Activated CD4-positive, alpha-beta T cell treated with anti-CD3 and anti-CD28 coated beads, Interleukin-2, amount 10 ng/mL, durations not matched to agents 24 days and 14 days (primary cell): Measurements from ENCODE around the gene LMO7. TPM values are rescaled to one million over a fixed set of nuclear protein-coding genes. Genes with fewer than 3 reads are reported as not detected.
"Not testable (repeated sequence)": the region's sequence is repeated elsewhere in the genome, so short reads cannot be mapped to it uniquely, and the experiment has no call there.

ENCODE experiments used
- DNase-seq: peaks from one replicate; pipeline ENCODE4 v3.0.0; 2022
- H3K27ac Mint-ChIP-seq: one replicate; pipeline ENCODE4 v1.8.0; 2022; ENCODE audit warnings: mild to moderate bottlenecking, mixed read lengths
- H3K27me3 Mint-ChIP-seq: one replicate; pipeline ENCODE4 v1.8.0; 2022; ENCODE audit warnings: mixed read lengths
- H3K36me3 Mint-ChIP-seq: one replicate; pipeline ENCODE4 v1.8.0; 2022; ENCODE audit warnings: low read depth, mild to moderate bottlenecking, mixed read lengths
- H3K4me1 Mint-ChIP-seq: one replicate; pipeline ENCODE4 v1.8.0; 2021; ENCODE audit warnings: mixed read lengths
- H3K4me3 Mint-ChIP-seq: one replicate; pipeline ENCODE4 v1.8.0; 2022; ENCODE audit warnings: mild to moderate bottlenecking, moderate library complexity, mixed read lengths
- H3K9me3 Mint-ChIP-seq: one replicate; pipeline ENCODE4 v1.8.0; 2021; ENCODE audit warnings: mixed read lengths
- intact Hi-C: fragments of 100-400 bp; cut with micrococcal nuclease; formaldehyde crosslinking; loops from one replicate; pipeline ENCODE4 v1.15.1; 2023
- total RNA-seq: library from RNA; stranded (reverse); gene quantifications from 2 replicates; pipeline ENCODE4 v1.2.3, GENCODE V29; 2022

Gene LMO7
- total RNA-seq, 1 donor from 2014 or later = 4.3 TPM

DNA sequence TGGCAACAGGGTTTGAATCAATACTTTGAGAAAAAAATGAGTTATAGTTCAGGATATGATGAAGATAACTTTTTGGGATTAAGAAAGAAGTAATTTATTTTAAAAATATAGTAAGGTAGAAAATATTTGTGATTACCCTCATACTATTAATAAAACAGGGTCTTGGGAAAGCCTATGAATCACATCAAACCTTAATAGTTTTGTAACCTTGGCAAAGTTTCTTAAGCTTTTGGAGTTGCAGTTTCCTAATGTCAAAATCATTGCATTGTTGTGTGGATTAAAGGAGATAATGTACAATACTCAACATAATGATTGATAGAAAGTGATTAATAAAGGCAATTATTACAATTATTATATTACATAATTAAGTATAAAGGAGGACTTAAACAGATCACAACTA lies 149.0 kb downstream of the LMO7 start:
- H3K36me3 Mint-ChIP-seq = peaks cover 9% of the 10 kb centered on the region
- no peak overlapping the region for H3K27ac Mint-ChIP-seq
- H3K4me3 Mint-ChIP-seq = no peak overlapping the region
- H3K9me3 Mint-ChIP-seq = peaks cover 8% of the 10 kb centered on the region
- DNase-seq = no peak
- no peaks in the 10 kb centered on the region for H3K27me3 Mint-ChIP-seq
- no peaks in the 10 kb centered on the region for H3K4me1 Mint-ChIP-seq
- intact Hi-C loops = no loop called here

DNA sequence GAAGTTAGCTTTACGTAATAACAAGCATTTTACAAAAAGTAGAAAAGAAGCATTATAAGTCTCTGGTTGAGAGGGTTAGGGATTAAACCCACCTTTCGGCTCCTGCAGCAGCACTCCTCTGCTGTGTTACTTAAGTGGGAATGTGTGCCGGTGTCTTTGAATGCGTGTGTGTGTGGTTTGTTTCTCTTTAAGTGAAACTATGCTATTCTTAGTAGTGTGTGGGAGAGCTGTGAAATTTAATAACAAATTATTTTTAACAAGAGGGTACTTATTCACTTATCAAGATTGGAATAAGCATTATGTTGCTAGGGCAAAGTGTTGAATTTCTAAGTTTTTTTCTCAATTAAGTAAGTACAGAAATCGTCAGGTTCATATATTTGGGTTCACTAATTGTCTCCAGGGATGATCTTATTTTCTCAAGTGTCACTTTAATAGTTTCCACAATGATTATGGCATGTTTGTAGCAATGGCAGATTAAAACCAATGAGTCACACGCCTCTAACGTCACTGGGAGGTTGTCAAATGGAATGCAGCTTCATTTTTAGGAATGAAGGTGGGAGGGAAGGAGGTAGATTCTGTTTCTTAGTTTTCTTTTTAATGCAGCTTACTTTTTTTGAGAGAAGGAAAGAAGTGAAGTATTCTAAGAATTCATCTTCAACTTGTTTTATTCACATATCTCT lies 151.3 kb downstream of the LMO7 start:
- DNase-seq = peak; percentile 23
- Mint-ChIP-seq H3K36me3 (peaks cover 5% of the 10 kb centered on the region), H3K27ac (no peak overlapping the region), H3K9me3 (peaks cover 6% of the 10 kb centered on the region), H3K27me3 (no peaks in the 10 kb centered on the region), H3K4me1 (no peaks in the 10 kb centered on the region), H3K4me3 (no peak overlapping the region)
- intact Hi-C loops = no loop called here

DNA sequence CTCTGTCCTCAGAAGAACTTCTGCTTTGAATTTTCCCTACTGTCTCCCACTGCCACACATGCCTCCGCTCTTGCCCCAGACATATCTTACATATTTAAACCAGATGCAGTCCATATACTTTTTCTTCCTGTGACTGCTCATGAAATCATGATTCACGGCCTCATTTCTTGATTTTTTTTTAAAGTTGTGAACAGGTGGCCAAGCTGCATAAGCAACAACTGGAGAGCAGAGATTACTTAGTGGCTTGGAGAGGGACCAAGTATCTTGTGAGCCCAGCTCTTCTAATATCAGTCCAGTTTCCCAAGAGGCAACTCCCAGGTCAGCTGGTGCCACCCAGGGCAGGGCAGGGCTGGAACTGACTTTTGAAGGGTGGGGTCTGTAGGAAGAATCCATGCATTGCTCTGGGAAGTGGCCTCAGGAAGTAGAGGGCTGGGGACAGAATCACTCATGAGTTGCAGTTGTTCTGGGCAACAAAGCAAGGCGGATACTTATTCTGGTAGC lies 152.4 kb downstream of the LMO7 start:
- H3K27me3 Mint-ChIP-seq = no peaks in the 10 kb centered on the region
- DNase-seq = peak; percentile 30
- no peaks in the 10 kb centered on the region for H3K9me3 Mint-ChIP-seq
- no peak overlapping the region for H3K4me3 Mint-ChIP-seq
- H3K36me3 Mint-ChIP-seq = peaks cover 2% of the 10 kb centered on the region
- no peaks in the 10 kb centered on the region for H3K4me1 Mint-ChIP-seq
- intact Hi-C loops = no loop called here
- no peak overlapping the region for H3K27ac Mint-ChIP-seq

DNA sequence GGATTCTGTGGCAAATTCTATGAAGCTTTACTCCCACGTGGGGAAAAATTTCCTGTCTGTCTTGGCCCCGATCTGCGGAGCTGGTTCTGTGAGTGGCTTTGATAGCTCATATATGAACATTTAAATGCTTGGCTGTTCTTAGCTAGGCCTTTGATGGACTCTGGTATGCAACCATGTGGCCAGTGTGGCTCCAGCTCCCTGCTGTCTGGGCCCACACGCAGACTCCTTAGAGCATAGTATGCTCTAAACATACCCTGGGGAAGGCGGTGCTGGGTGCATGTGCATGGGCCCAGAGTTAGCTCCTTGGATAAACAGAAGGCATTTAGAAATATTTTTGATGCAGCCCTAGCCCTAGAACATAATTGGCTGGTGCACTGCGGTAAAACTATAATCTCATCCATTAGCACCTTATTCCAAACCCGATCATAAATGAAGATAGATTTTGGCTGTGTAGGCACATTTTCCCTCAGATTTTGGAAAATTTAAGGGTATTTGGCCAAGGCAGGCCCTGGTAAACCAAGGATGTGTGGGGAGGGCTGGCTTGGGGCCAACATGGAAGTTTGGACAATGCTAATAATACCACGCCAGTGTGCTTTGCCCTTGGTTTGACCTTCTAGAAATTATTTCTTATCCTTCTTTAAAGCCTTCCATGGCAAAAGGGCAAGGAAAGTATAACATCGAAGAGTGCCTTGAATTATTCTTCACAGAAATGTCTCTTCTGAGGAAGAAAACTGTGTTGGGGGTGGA lies 153.5 kb downstream of the LMO7 start:
- intact Hi-C loops = no loop called here
- no peaks in the 10 kb centered on the region for H3K9me3 Mint-ChIP-seq
- H3K27me3 Mint-ChIP-seq = no peaks in the 10 kb centered on the region
- no peak overlapping the region for H3K27ac Mint-ChIP-seq
- H3K36me3 Mint-ChIP-seq = peaks cover 2% of the 10 kb centered on the region
- no peak for DNase-seq
- H3K4me1 Mint-ChIP-seq = no peaks in the 10 kb centered on the region
- H3K4me3 Mint-ChIP-seq = no peak overlapping the region

DNA sequence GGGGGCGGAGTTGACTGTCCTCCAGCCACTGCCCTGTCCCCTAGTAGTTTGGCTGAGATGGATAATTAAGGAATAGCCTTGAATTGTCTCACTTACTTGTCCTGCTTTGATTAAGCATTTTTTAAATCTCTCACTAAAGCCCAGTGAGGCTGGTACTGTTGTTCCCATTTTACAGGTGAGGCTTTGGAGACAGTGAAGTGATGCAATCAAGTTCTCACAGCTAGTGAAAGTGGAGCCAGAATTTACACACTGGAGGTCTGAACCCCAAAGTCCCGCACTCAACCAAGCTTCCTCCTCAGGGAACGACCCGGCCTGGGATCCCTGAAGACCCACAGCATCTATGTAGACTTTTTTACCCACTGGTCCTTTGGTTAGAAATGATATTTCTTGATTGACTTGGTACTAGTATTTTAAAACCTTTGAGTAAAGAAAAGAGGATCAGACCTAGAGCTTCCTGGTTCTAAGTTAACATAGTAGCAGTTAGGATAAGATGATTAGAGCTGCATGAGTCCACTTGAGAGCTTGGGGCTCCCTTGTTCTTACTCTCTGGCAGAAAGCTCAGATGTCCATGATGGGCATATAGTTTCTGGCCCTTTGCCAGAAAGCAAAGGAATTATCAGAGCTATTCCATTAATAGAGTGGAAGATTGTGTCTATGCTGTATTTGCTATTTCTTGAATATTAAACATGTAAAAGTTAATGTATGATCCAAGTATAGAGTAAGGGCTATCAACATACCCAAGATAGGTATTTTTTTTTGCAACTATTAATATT lies 154.3 kb downstream of the LMO7 start:
- Mint-ChIP-seq H3K36me3 (peaks cover 3% of the 10 kb centered on the region), H3K4me3 (no peak overlapping the region), H3K4me1 (no peaks in the 10 kb centered on the region), H3K27ac (no peak overlapping the region), H3K9me3 (no peaks in the 10 kb centered on the region), H3K27me3 (no peaks in the 10 kb centered on the region)
- intact Hi-C loops = no loop called here
- no peak for DNase-seq

DNA sequence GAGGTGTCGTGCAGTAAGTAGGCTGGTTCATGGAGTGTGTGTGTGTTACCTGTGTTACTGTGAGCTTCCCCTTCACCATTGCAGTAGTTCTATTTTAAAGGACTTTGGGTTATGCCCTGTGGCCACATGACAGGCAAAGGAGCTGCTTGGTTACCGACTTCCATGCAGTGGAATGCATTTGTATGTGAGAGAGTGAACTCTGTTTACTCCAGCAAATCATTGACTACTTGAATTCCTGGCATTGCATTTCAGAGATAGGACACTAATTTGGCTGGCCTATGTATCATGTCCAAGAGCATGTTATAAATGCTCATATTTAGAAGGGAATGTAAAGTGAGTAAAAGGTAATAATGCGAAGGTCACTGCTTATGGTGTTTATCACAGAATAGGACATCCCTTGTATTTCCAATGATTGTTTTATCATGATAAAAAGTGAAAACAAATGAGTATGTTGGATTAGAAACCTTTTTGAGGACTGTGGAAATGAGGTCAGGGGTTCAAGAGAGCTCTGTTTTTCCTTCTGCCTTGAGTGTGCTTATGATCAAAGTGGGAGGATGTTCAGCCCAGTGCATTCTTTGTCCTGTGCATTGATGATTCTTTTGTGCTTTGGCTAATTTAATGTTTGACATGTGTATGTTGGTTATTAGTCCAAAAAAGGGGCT lies 156.5 kb downstream of the LMO7 start:
- Mint-ChIP-seq H3K4me1 (peaks cover 6% of the 10 kb centered on the region), H3K9me3 (no peaks in the 10 kb centered on the region), H3K36me3 (peaks cover 16% of the 10 kb centered on the region), H3K27me3 (no peaks in the 10 kb centered on the region), H3K27ac (no peak overlapping the region), H3K4me3 (no peak overlapping the region)
- intact Hi-C loops = no loop called here
- DNase-seq = no peak

DNA sequence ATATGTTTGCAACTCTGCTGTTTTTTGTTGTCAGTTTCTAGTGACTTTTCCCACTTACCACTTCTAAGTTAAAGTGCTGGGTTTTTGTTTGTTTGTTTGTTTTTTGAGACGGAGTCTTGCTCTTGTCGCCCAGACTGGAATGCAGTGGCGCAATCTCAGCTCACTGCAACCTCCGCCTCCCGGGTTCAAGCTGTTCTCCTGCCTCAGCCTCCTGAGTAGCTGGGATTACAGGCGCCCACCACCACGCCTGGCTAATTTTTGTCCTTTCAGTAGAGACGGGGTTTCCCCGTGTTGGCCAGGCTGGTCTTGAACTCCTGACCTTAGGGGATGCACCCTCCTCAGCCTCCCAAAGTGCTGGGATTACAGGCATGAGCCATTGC lies 157.0 kb downstream of the LMO7 start:
- H3K36me3 Mint-ChIP-seq = peaks cover 18% of the 10 kb centered on the region
- H3K27me3 Mint-ChIP-seq, DNase-seq, H3K4me3 Mint-ChIP-seq, H3K27ac Mint-ChIP-seq, H3K9me3 Mint-ChIP-seq, intact Hi-C loops, H3K4me1 Mint-ChIP-seq: not testable (repeated sequence)

DNA sequence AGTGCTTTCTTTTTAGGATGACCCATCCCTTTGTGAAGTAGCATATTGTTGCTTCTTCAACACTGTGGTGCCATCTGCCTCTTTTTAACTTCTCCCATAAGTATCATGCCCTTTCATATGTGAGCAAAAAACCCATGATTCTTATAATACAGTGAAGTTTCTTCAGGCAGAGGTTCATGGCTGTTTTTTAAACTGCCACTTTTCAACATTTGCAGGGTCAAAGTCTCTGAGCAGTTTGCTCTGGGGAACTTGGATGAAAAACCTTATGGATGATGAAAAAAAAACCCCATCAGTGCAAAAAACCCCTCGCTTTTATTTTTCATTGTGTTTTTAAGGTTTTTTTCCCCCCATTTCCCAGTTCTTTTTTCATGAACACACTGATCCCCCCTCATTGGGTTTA lies 158.5 kb downstream of the LMO7 start:
- intact Hi-C loops = no loop called here
- no peak for DNase-seq
- peaks cover 16% of the 10 kb centered on the region for H3K4me1 Mint-ChIP-seq
- H3K4me3 Mint-ChIP-seq = no peak overlapping the region
- H3K27me3 Mint-ChIP-seq = no peaks in the 10 kb centered on the region
- no peak overlapping the region for H3K27ac Mint-ChIP-seq
- H3K9me3 Mint-ChIP-seq = no peaks in the 10 kb centered on the region
- peaks cover 18% of the 10 kb centered on the region for H3K36me3 Mint-ChIP-seq

DNA sequence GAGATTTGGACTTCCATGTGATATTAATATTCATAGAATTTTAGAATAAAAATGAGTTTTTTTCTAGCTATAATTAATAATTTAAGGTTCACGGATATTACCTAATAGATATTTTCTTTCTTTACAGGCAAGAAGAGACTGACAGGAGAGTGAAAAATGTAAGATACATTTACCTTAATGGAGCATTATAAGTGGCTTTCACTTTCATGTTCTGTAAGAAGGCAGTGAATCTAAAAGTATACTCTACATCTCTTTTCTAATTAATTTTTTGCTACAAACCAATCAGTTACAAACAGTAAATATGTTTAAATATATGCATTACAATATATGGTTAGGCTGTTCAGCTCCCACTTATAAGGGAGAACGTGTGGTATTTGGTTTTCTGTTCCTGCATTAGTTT lies 159.1 kb downstream of the LMO7 start:
- H3K4me1 Mint-ChIP-seq = peaks cover 19% of the 10 kb centered on the region
- intact Hi-C loops = no loop called here
- H3K27me3 Mint-ChIP-seq = no peaks in the 10 kb centered on the region
- DNase-seq = no peak
- H3K9me3 Mint-ChIP-seq = no peaks in the 10 kb centered on the region
- no peak overlapping the region for H3K27ac Mint-ChIP-seq
- H3K4me3 Mint-ChIP-seq = no peak overlapping the region
- H3K36me3 Mint-ChIP-seq = peaks cover 18% of the 10 kb centered on the region

DNA sequence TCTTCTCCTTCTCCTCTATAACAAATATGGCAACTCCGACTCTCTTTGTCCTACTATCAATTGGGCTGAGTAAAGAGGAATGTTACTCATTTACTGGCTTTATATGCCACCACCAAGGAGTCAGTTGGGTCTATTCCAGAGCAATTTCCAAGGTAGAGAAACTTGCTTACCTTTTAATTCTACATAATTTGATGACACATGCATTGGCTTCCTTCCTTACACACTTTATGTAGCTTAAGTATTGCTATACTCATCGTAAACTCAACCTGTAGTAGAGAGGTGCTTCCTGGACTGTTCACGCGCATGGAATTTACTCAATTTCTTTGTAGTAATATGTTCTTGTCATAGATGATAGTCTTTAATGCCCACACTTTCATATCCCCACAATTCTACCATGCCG lies 160.7 kb downstream of the LMO7 start:
- intact Hi-C loops = no loop called here
- peaks cover 20% of the 10 kb centered on the region for H3K36me3 Mint-ChIP-seq
- H3K27me3 Mint-ChIP-seq = no peaks in the 10 kb centered on the region
- no peak overlapping the region for H3K27ac Mint-ChIP-seq
- no peaks in the 10 kb centered on the region for H3K9me3 Mint-ChIP-seq
- no peak overlapping the region for H3K4me3 Mint-ChIP-seq
- no peak for DNase-seq
- H3K4me1 Mint-ChIP-seq = peaks cover 24% of the 10 kb centered on the region

DNA sequence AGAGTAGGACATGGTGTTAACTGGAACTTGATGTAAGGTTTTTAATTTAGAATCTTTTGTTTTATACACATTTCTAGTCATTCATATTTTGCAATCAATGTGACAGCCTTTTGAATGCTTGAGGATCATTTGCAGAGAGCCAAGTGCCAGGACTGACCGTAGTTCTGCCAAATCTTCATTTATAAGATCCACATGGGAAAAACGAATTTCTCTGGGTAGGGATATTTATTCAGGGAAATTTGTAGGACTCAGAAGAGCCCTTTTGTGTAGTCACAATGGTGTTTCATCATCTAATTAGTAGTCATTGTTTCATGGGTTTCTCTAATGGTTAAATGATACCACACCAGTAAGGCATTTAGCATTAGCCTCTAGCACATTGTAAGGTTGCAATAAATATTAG lies 161.1 kb downstream of the LMO7 start:
- peaks cover 25% of the 10 kb centered on the region for H3K4me1 Mint-ChIP-seq
- peaks cover 20% of the 10 kb centered on the region for H3K36me3 Mint-ChIP-seq
- intact Hi-C loops = no loop called here
- H3K4me3 Mint-ChIP-seq = no peak overlapping the region
- H3K27me3 Mint-ChIP-seq = no peaks in the 10 kb centered on the region
- no peak for DNase-seq
- no peak overlapping the region for H3K27ac Mint-ChIP-seq
- no peaks in the 10 kb centered on the region for H3K9me3 Mint-ChIP-seq

DNA sequence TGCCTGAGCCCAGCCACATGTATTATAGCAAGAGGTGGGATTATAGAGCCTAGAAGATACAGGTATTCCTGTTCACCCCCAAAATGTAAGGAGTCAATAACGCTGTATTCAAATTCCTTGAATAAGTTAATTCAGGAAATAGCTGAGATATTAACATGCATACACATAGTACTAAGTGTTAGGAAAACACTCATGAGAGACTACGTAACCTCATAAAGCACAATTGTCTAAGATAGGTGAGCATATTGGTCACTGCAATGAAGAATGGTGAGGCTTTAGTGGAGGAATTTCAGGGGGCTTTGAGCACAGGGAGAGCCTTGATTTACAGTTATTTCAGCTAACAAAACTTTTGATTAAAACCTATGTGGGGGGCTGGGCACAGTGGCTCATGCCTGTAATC lies 161.6 kb downstream of the LMO7 start:
- Mint-ChIP-seq H3K4me3 (no peak overlapping the region), H3K9me3 (no peaks in the 10 kb centered on the region), H3K27me3 (no peaks in the 10 kb centered on the region), H3K36me3 (peaks cover 20% of the 10 kb centered on the region), H3K4me1 (peaks cover 29% of the 10 kb centered on the region), H3K27ac (no peak overlapping the region)
- DNase-seq = no peak
- intact Hi-C loops = loop anchor here (1.0 kb wide), 1 partner anchor 36 kb away; no protein-coding TSS in a partner anchor

DNA sequence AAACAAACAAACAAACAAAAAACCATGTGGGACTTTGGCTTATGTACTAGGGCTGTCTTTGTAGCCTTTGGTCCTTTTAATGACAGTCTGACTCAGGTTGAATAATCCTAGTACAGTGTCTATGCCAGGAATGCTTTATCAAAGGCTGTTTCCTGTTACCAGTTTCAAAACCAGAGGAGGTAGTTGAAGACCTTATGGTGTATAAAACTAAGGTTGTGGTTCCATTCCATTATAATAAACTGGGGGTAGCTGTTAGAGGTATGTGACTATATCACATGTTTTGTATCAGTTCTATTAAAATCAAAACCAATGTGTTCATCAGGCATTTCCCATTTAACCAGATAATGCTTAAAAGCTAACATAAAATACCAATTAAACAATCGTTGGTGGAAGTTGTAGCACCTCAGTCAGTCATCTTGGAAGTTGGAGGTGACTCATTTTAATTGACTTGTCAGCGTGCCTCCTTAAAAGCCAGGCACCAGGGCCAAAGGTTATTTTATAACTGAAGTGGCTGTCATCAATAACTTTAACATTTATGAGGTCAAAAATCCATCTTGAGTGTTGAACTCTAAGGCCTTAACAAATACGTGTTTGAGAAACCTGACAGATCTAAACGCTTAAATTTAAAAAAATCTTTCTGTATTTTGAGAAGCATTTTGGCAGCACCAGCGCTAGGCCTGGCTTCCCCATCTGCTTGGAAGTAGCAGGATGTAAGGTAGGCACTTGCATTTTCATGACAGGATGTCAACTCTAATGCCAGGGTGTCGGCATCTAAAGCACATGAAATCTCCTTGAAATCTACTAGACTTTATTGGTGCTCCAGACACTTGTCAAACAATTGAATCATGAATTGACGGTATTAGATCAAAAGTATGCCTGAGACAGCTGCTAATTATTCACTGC lies 162.5 kb downstream of the LMO7 start:
- no peak for DNase-seq
- Mint-ChIP-seq H3K9me3 (no peaks in the 10 kb centered on the region), H3K27ac (no peak overlapping the region), H3K36me3 (peaks cover 18% of the 10 kb centered on the region), H3K27me3 (no peaks in the 10 kb centered on the region), H3K4me3 (no peak overlapping the region), H3K4me1 (peaks cover 38% of the 10 kb centered on the region)
- intact Hi-C loops = loop anchor here (1.0 kb wide), 1 partner anchor 37 kb away; no protein-coding TSS in a partner anchor
